ENCODE measurements around the gene DHX16.
"Not testable (repeated sequence)": the region's sequence is repeated elsewhere in the genome, so short reads cannot be mapped to it uniquely, and the experiment has no call there.

The DHX16 gene

GRCh38 chr6:30672445-30673253, at the start of gene DHX16:
Gene DHX16, minus strand, starts transcription at chr6:30673006. Its CDS starts 165 bp downstream, at chr6:30672841.
- DNase-seq, result peak; percentile 82

- DNase-seq, result not testable (repeated sequence)
Observed at GRCh38 chr6:30722025-30722279, 49.1 kb upstream of the DHX16 start.

GRCh38 chr6:30721198-30722024, 48.6 kb upstream of the DHX16 start:
- peak; percentile 45 for DNase-seq

DNA sequence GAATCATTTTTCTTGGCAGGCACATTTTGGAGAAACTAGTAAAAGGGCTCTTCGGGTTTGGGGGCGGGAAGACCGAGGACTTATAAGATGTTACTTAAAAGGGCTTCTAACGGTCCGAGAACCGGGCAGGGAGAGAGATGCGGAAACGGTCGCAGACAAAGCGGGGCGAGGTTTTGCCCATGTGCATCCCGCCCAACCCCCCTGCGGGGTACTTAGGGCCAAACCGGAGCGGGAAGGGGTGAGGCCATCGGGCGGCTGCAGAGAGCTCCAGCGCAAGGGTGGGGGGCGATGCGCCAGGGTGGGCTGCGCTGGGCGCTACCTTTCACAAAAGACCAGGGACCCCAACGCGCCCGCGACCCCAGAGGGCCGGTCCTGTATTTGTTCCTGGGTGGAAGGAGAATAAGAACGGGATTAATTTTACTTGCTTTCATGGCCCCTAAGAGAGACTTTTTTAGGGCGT, 48.0 kb upstream of the DHX16 start:
- DNase-seq, result no peak

DNA sequence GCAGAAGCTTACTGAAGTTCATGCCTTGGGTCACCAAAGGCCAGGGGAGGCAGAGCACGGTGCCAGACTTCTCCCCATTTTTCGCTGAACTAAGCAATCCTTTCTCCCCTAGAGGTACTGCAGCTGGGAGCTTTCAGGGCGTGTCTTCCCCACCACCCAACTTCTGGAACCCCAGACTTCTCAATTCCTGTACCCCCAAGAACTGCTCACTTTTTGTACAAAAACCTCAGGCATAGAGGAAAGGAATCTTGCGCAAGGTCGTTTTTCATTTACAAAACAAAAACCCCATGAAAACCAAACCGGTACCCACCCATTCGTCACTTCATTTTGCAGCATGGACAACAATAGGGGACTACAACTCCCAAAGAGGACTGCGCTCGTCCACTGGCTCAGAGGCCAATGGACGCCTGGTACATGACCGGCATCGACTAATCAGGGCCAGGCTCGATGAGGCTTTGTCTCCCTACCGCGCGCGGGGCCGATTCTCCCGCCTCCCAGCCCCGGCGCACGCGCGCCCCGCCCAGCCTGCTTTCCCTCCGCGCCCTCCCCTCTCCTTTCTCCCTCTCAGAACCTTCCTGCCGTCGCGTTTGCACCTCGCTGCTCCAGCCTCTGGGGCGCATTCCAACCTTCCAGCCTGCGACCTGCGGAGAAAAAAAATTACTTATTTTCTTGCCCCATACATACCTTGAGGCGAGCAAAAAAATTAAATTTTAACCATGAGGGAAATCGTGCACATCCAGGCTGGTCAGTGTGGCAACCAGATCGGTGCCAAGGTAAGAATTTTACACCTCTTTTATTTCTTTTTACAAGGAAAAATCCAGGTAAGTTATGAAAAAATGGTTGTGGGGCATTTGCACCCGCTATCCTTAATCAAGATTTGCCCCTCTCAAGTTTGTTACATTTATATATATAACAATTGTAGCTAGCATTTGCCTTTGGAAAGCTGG, 47.3 kb upstream of the DHX16 start, which contains the start of gene TUBB:
Gene TUBB (plus strand): TSS at position 562 of the 947 bp plus-strand sequence. CDS start 155 bp downstream, at position 717.
- DNase-seq, result peak; percentile 95

DNA sequence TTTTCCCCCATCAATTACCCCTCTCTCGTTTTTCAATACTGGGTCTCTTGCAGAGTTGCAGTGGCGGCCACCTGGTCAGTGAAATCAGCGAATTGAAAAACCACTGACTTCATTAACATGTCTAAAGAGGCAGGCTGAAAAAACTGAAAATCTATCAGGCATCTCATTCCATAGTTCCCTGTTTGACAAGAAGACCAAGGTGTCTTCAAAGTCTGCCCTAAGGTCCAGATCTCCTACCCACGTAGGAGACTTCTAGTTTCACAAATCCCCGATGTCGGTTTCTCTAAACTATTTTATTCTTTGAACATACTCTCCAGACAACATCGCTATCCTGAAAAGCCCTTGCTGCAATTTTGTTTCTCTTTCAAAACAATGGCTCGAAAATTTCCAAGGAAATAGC, 46.5 kb upstream of the DHX16 start:
- DNase-seq, result no peak

GRCh38 chr6:30717845-30718720, 45.3 kb upstream of the DHX16 start:
- not testable (repeated sequence) for DNase-seq

DNA sequence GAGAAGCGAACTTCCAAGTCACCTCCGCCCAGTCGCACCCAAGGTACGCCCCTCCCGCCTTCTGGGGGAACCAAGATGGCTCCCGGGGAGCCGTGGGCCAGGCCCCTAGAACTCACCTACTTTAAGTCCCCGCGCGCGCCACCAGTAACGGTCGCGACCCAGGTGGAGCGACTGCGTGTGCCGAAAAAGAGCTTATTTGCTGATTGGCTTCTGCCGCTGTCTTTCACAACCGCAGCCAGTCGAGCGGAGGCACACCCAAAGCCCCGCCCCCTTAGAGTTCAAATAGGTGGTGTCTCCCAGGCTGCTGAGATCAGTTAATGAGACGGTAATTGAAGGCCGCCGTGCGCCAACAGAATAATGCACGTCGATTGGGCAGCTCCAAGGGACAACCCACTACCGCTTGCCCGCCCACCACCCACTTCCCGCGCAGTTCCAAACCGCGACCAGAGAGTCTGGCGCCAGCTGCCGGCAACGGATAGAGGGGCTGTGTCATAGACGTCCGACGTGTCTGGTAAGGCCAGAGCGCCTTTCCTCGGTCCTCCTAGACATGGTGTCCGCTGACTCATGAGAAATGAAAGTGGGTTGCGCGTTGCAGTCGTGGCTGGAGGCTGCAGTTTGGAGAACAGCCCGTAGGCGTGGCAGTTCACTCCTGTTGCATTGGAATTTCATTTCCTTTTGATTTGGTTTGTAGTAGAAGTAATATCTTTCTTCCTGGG, 44.5 kb upstream of the DHX16 start, which contains the start of gene MDC1:
Gene MDC1 (minus strand): TSS at position 153 of the 716 bp plus-strand sequence. CDS start 2,106 bp downstream, outside the sequence.
- peak; percentile 99 for DNase-seq

DNA sequence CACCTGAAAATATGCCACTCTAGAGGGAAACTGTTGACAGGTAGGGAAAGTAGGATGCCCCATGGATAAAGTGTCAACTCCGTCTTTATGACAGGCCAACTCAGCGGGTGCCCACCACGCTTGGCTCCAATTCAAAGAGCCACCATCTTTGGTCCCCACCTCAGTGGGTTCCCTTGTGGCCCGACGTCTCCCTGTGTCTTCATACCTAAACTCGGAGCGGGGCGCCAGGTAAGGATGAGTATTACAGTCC, 44.0 kb upstream of the DHX16 start:
- DNase-seq, result no peak

- DNase-seq, result no peak
Observed at GRCh38 chr6:30714263-30714662, 41.5 kb upstream of the DHX16 start.

- no peak for DNase-seq
Observed at GRCh38 chr6:30712441-30712945, 39.7 kb upstream of the DHX16 start.

DNA sequence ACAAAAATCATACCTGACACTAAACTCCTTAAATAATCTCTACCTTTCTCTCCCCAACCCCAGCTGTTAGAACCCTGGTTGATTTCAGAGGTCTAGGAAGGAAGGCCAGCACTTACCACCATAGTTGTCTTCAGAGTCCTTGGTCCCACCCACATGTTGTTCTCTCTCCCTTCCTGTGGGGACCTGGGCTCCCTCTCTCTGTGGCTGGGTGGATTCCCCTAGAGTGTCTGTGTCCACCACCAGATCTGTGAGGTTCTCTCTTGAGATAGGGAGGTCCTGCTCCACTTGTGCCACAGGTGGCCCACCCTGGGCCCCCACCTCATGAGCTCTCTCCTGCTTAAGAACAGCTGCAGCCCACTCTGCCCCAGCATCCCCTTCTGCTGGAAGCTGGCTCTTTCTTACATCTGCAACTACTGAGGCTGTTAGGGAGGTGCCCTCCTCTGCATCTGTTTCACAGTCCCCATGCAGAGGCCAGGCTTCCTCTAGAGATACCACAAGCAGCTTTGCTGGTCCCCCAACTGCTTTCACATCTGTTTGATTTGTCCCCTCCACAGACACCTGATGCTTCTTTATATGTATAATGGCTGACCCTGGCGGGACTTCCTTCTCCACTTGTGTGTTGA, 39.1 kb upstream of the DHX16 start:
- DNase-seq, result no peak

DNA sequence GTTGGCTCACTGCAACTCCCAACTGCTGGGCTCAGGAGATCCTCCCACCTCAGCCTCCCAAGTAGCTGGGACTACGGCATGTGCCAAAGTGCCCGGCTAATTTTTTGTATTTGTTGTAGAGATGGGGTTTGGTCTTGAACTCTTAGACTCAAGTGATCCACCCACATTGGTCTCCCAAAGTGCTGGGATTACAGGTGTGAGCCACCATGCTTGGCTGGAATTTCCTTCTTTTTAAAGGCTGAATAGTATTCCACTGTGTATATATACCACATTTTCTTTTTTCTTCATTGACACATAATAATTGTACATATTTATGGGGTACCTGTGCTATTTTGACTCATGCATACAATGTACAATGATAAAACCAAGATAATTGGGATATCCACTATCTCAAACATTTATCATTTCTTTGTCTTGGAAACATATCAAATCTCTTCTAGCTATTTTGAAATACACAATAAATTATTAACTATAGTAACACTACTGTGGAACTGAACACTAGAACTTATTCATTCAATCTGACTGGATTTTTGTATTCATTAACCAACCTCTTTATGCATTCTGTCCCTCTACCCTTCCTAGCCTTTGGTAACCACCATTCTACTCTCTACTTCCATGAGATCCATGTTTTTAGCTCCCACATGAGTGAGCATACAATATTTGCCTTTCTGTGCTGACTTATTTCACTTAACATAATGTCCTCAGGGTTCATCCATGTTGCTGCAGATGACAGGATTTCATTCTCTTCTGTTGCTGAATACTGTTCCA, 36.5 kb upstream of the DHX16 start:
- no peak for DNase-seq

DNA sequence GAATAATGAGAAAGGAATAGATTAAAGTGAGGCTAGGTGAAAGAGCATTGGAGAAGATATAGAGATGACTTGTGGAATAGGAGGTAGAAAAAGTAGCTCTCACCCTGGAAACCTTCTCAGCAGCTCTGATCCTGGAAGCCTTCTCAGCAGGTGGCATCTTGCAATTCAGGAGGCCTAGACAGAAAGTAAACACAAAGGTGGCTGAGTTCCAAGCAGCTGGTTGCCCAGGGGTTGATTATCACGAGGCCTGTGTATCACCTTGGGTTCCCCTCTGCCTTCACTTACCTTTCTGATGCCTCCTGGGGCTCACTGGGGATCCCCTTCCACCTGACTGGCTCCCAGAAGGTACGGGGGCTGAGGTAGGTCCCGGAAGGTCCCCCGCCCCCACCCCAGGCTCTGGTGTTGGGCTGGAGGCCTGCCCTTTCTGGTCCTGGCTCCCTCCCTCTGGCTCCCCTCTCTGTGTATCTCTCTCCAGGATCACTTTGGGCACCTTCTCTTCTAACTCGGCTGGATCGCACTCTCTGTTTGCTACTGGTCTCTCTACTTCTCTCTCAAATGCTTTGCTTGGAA, 34.6 kb upstream of the DHX16 start:
- no peak for DNase-seq

GRCh38 chr6:30705620-30706019, 32.8 kb upstream of the DHX16 start:
- no peak for DNase-seq

DNA sequence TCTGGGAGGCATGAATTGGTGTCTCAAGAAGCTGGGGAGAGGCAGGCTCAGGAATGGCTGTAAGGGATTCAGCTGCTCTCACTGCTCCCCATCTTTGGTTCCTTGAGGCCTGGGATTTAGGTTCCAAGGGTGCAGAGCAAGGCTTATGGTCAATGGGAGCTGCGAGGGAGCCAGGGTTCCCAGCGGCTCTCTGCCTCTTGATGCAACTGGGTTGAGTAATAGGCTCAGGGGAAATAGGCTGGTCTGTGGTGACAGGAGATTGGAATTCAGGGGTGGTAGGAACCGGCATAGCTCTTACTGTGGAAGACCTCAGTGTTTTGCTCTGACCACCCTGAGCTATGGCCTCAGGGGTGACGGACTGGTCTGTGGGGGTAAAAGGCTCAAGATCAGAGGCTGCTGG, 31.0 kb upstream of the DHX16 start:
- no peak for DNase-seq

DNA sequence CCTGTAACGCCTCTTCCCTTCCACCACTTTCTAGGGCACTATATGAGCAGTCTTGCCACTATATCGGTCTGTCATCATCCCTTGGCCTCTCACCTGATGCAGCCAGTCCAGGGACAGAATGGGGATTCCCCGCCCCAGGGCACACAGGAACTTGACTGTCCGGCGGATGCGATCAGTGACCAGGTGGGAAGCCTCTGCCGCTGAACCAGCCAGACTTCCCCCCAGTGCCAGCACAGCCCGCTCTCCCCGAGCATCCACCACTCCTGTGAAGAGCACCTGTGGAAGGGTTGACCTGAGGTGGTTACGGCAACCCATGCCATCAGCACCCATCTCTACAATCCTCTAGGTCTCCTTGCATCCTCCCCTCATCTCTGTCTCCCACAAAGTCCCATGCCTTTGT, 30.2 kb upstream of the DHX16 start:
- DNase-seq, result no peak

DNA sequence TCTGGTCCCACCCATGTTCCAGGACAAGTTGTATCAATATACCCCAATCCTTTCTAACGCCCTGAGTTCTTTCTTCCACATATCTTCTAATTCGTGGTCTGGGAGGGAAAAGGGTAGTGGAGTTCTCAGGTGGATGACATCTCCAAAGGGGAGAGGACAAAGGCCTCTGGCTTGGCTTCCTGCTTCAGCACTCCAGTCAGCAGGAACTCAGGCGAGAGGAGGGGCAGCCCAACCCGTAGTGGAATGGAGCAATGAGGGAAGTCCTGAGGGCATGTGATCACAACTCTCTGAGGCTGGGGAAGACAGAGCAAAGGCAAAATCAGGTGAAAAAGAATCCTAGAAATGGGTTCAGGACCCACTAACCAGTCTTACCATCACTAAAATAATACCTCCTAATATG, 27.5 kb upstream of the DHX16 start:
- no peak for DNase-seq

GRCh38 chr6:30696432-30696831, 23.6 kb upstream of the DHX16 start:
- no peak for DNase-seq
